ENCODE results near the gene POU3F1.

POU3F1 gene

DNA sequence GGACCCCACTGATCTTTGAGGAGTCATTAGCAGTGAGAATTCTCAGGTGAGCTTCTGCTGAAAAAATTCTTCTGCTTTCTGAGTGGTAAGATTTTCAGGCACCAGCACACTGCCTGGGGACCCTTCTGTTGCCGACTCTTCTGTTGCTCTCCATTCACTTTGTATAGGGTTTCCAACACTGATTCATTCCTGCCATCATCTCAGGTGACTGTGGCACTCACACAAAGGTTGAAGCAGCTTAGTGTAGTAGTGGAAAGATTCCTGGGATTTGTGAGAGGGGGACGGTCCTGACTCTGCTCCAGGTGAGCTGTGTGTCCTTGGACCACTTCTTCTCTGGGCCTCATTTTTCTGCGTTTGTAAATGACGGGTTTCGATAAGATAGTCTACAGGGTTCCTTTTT is 24.6 kb downstream of the POU3F1 start:
- no peaks in the 10 kb centered on the region for H3K9me3 ChIP-seq (ENCODE audit: low read length)
- H3K4me3 ChIP-seq (ENCODE audit: low read depth in 1 of 2, low read length in 2 of 2) = no peak overlapping the region
- no peaks in the 10 kb centered on the region for H3K27me3 ChIP-seq (ENCODE audit: control insufficient read depth in 1 of 2, insufficient read depth in 2 of 2, low read length in 2 of 2)
- H3K27ac ChIP-seq (ENCODE audit: low read depth, low read length) = no peak overlapping the region
- peaks cover 83% of the 10 kb centered on the region for H3K36me3 ChIP-seq (ENCODE audit: insufficient read depth, low read length)
- peaks cover 6% of the 10 kb centered on the region for H3K4me1 ChIP-seq (ENCODE audit: insufficient read depth, low read length)
- H3K9ac ChIP-seq (ENCODE audit: low read length) = no peak overlapping the region

DNA sequence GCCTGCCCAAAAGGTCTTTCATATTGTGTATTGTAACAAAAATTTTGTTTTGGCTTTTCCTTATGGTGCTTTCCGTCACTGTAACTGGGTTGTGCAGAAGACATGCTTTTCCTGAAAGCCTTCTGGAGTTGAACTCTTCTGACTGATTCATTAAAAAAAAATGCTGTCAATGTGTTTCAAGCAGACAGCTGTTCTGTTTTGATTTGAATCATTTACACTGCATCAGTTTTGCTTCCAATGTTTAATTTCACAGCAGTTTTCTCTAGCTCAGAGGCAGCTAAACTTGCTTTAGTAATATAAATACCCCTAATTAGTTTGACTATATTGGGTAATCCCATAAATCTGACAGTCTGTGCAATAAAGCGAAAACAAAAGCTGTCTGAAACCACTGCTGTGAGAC is 26.2 kb downstream of the POU3F1 start:
- Histone ChIP-seq H3K36me3 (ENCODE audit: insufficient read depth, low read length) (peaks cover 80% of the 10 kb centered on the region), H3K9me3 (ENCODE audit: low read length) (no peaks in the 10 kb centered on the region), H3K4me3 (ENCODE audit: low read depth in 1 of 2, low read length in 2 of 2) (no peak overlapping the region), H3K27me3 (ENCODE audit: control insufficient read depth in 1 of 2, insufficient read depth in 2 of 2, low read length in 2 of 2) (no peaks in the 10 kb centered on the region), H3K4me1 (ENCODE audit: insufficient read depth, low read length) (peaks cover 21% of the 10 kb centered on the region), H3K27ac (ENCODE audit: low read depth, low read length) (no peak overlapping the region), H3K9ac (ENCODE audit: low read length) (no peak overlapping the region)

DNA sequence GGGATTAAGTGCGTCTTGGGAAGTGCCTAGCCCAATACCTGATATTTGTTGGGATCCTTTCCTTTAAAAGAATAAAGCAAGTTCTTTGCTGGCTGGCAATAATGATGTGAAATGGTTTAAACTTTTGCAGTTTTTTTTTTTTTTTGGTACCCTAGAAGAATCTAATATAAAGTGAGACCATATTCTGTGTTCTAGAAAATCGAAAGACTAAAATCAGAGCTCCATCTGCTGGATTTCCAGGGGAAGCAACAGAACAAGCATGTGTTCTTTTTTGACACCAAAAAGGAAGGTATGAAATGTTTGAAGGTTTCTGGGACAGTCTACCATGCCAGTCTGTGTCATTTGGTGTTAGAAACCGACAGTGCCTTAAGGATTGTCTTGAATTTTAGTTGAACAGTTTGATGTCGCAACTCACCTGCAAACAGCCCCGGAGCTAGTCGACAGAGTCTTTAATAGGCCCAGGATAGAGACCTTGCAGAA is 27.7 kb downstream of the POU3F1 start:
- Histone ChIP-seq H3K9ac (ENCODE audit: low read length) (no peak overlapping the region), H3K9me3 (ENCODE audit: low read length) (no peaks in the 10 kb centered on the region), H3K27ac (ENCODE audit: low read depth, low read length) (no peak overlapping the region), H3K36me3 (ENCODE audit: insufficient read depth, low read length) (peaks cover 74% of the 10 kb centered on the region), H3K27me3 (ENCODE audit: control insufficient read depth in 1 of 2, insufficient read depth in 2 of 2, low read length in 2 of 2) (no peaks in the 10 kb centered on the region), H3K4me3 (ENCODE audit: low read depth in 1 of 2, low read length in 2 of 2) (no peak overlapping the region), H3K4me1 (ENCODE audit: insufficient read depth, low read length) (peaks cover 34% of the 10 kb centered on the region)

DNA sequence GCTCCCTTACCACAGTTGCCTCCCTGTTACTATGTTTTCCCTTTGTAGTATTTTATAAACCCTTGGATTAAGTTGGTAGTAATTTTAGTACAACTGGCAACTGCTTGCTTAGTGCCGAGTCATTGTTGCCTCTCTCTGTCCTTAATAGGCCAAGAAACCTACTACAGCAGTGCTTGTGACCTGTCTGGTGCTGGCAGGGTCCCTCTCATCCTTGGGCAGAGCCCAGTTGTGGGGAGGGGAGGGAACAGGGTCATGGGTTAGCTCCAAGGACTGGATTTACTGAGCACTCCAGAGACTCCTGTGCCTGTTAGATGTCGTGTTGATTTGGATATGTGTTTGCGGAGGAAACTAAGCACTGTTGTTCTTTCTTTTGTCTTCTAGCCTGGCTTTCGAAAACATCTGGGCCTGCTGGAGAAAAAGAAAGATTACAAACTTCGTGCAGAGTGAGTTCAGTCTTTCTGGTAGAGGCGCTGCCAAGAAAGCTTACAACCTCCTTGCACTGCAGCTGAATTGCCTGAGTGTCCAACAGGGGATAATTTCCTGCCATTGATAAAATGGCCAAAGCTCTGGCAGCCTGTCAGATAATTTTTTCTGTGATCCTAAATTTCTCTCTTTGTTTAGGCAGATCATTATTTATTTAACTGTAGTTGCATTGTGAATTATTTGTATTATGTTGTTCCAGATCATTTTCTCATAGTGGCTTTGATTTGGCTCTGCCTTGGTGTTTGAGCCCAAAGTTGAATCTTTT is 30.4 kb downstream of the POU3F1 start:
- H3K27me3 ChIP-seq (ENCODE audit: control insufficient read depth in 1 of 2, insufficient read depth in 2 of 2, low read length in 2 of 2) = no peaks in the 10 kb centered on the region
- H3K27ac ChIP-seq (ENCODE audit: low read depth, low read length) = peak overlapping the region; percentile 84
- H3K9me3 ChIP-seq (ENCODE audit: low read length) = no peaks in the 10 kb centered on the region
- H3K36me3 ChIP-seq (ENCODE audit: insufficient read depth, low read length) = peaks cover 51% of the 10 kb centered on the region
- H3K4me3 ChIP-seq (ENCODE audit: low read depth in 1 of 2, low read length in 2 of 2) = peak overlapping the region in 1 of 2 donors; percentile 22
- H3K9ac ChIP-seq (ENCODE audit: low read length) = peak overlapping the region; percentile 32
- H3K4me1 ChIP-seq (ENCODE audit: insufficient read depth, low read length) = peaks cover 40% of the 10 kb centered on the region

DNA sequence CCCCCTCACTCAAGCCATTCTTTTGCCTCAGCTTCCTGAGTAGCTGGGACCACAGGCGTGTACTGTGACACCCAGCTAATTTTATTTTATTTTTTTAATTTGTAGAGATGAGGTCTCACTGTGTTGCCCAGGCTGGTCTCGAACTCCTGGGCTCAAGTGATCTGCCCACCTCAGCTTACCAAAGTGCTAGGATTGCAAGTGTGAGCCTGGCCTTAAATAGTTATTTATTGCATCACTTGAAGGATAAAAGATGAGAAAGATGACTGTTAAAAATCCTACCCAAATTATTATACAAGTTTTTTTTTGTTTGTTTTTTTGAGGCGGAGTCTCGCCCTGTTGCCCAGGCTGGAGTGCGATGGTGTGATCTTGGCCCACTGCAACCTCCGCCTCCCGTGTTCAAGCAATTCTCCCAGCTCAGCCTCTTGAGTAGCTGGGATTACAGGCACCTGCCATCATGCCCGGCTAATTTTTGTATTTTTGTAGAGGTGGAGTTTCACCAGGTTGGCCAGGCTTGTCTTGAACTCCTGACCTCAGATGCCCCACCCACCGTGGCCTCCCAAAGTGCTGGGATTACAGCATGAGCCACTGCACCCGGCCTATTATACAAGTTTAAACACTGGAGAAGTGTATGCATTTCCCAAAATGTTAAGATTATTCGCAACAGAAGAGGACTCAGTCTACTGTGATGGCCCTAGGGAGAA is 31.7 kb downstream of the POU3F1 start:
- H3K27me3 ChIP-seq (ENCODE audit: control insufficient read depth in 1 of 2, insufficient read depth in 2 of 2, low read length in 2 of 2) = no peaks in the 10 kb centered on the region
- H3K4me3 ChIP-seq (ENCODE audit: low read depth in 1 of 2, low read length in 2 of 2) = no peak overlapping the region
- H3K9me3 ChIP-seq (ENCODE audit: low read length) = no peaks in the 10 kb centered on the region
- H3K4me1 ChIP-seq (ENCODE audit: insufficient read depth, low read length) = peaks cover 40% of the 10 kb centered on the region
- peak overlapping the region; percentile 84 for H3K27ac ChIP-seq (ENCODE audit: low read depth, low read length)
- H3K36me3 ChIP-seq (ENCODE audit: insufficient read depth, low read length) = peaks cover 39% of the 10 kb centered on the region
- no peak overlapping the region for H3K9ac ChIP-seq (ENCODE audit: low read length)

DNA sequence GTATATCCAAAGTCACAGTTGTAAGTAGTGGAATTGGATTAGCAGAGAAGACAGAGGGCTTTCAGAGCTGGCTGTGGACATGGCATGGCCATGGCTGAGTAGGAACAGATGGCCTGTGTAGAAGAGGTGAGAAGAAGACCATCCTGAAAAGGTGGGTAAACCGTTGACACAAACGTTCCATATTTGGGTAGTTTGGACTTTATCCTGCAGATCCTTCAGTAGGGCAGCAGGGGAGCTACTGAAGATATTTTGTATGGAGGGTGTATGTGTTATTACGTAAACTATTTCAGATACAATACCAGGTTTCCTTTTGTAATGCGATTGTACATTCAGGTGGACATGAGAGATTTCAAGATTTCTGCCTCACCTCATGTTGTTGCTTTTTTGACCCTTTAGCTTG is 32.4 kb downstream of the POU3F1 start:
- Histone ChIP-seq H3K27me3 (ENCODE audit: control insufficient read depth in 1 of 2, insufficient read depth in 2 of 2, low read length in 2 of 2) (no peaks in the 10 kb centered on the region), H3K4me3 (ENCODE audit: low read depth in 1 of 2, low read length in 2 of 2) (peak overlapping the region in 1 of 2 donors; percentile 3), H3K36me3 (ENCODE audit: insufficient read depth, low read length) (peaks cover 34% of the 10 kb centered on the region), H3K4me1 (ENCODE audit: insufficient read depth, low read length) (peaks cover 40% of the 10 kb centered on the region), H3K9me3 (ENCODE audit: low read length) (no peaks in the 10 kb centered on the region), H3K9ac (ENCODE audit: low read length) (no peak overlapping the region), H3K27ac (ENCODE audit: low read depth, low read length) (no peak overlapping the region)

DNA sequence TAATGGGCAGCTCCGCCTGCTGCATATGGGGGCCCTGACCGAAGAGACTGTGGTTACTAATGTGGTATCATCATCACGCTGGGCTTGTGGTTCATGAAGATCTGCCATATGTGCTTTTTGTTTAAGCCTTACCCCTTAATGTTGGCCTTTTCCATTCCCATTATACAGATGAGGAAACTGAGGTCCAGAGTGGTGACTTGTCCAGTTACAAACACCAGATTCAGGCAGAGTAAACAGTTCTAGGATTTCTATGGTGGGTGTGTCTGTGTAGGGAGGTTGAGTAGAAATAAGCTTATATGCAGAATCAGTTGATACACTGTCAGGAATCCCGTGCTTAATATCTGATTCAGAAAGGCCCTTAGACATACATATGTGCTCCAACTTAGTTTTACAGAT is 33.4 kb downstream of the POU3F1 start:
- peaks cover 24% of the 10 kb centered on the region for H3K36me3 ChIP-seq (ENCODE audit: insufficient read depth, low read length)
- H3K9ac ChIP-seq (ENCODE audit: low read length) = peak overlapping the region; percentile 98
- H3K4me3 ChIP-seq (ENCODE audit: low read depth in 1 of 2, low read length in 2 of 2) = peak overlapping the region; percentile 82 to 92
- peaks cover 40% of the 10 kb centered on the region for H3K4me1 ChIP-seq (ENCODE audit: insufficient read depth, low read length)
- peak overlapping the region; percentile 97 for H3K27ac ChIP-seq (ENCODE audit: low read depth, low read length)
- no peaks in the 10 kb centered on the region for H3K9me3 ChIP-seq (ENCODE audit: low read length)
- H3K27me3 ChIP-seq (ENCODE audit: control insufficient read depth in 1 of 2, insufficient read depth in 2 of 2, low read length in 2 of 2) = no peaks in the 10 kb centered on the region

DNA sequence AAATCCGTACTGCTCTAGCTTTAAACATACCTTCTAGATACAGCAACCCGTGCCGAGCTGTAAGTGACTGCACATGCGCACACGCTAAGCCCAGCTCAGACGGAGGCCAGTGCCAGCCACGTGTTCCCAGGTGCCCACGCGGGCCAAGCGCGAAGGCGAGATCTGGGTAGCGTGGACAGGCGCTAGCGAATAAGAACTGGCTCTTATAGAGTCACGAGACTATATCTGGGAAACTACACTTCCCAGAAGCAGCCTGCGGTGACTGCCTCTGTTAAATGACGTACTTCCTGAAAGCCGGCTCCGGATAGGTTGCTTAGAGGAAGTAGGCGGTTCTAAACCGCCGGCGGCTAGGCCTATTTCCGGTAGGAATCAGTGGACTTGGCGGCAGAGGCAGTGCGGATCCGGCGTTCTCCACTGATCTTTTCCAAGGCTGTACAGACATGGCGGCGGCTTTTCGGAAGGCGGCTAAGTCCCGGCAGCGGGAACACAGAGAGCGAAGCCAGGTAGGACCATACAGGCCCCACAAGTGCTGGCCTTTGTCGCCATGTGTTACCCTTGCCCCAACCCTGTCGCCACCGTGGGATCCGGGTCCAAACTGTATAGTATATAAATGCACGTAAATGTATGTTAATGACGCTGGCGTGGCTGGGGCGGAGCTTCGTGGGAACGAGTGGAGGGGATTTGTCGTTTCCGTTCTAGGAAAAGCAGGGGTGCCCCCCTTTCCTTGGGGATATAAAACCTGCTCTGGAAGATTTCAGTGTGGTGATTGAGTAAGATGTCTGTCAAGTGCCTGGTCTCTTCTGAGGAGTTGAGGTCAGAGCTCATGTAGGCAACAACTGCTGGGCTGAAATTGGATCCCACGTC is 34.0 kb downstream of the POU3F1 start, which contains the start of gene UTP11:
Gene UTP11 (plus strand): TSS at position 372 of the 864 bp plus-strand sequence. CDS start 69 bp downstream, at position 441.
- peak within 1 kb of the TSS; percentile 97 for H3K27ac ChIP-seq (ENCODE audit: low read depth, low read length)
- peak within 1 kb of the TSS; percentile 82 to 92 for H3K4me3 ChIP-seq (ENCODE audit: low read depth in 1 of 2, low read length in 2 of 2)
- H3K9ac ChIP-seq (ENCODE audit: low read length) = peak within 1 kb of the TSS; percentile 98
- no peaks in the 10 kb centered on the region for H3K27me3 ChIP-seq (ENCODE audit: control insufficient read depth in 1 of 2, insufficient read depth in 2 of 2, low read length in 2 of 2)
- no peaks in the 10 kb centered on the region for H3K9me3 ChIP-seq (ENCODE audit: low read length)
- H3K4me1 ChIP-seq (ENCODE audit: insufficient read depth, low read length) = peaks cover 40% of the 10 kb centered on the region
- H3K36me3 ChIP-seq (ENCODE audit: insufficient read depth, low read length) = peaks cover 18% of the 10 kb centered on the region

DNA sequence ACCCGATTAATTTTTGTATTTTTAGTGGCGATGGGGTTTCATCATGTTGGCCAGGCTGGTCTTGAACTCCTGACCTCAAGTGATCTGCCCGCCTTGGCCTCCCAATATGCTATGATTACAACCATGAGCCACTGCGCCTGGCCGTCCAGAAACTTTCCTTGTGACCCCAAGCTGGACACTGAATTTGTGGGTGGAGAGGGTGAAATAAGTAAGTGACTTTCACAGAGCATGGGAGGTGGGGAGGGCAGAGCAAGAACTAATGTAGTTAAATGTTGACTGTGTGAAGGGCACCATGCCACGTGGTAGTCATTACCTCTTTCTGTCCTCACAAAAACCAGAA is 36.8 kb downstream of the POU3F1 start:
- no peaks in the 10 kb centered on the region for H3K27me3 ChIP-seq (ENCODE audit: control insufficient read depth in 1 of 2, insufficient read depth in 2 of 2, low read length in 2 of 2)
- H3K27ac ChIP-seq (ENCODE audit: low read depth, low read length) = no peak overlapping the region
- H3K9me3 ChIP-seq (ENCODE audit: low read length) = no peaks in the 10 kb centered on the region
- H3K4me1 ChIP-seq (ENCODE audit: insufficient read depth, low read length) = peaks cover 19% of the 10 kb centered on the region
- H3K36me3 ChIP-seq (ENCODE audit: insufficient read depth, low read length) = peaks cover 5% of the 10 kb centered on the region
- H3K9ac ChIP-seq (ENCODE audit: low read length) = no peak overlapping the region
- no peak overlapping the region for H3K4me3 ChIP-seq (ENCODE audit: low read depth in 1 of 2, low read length in 2 of 2)

DNA sequence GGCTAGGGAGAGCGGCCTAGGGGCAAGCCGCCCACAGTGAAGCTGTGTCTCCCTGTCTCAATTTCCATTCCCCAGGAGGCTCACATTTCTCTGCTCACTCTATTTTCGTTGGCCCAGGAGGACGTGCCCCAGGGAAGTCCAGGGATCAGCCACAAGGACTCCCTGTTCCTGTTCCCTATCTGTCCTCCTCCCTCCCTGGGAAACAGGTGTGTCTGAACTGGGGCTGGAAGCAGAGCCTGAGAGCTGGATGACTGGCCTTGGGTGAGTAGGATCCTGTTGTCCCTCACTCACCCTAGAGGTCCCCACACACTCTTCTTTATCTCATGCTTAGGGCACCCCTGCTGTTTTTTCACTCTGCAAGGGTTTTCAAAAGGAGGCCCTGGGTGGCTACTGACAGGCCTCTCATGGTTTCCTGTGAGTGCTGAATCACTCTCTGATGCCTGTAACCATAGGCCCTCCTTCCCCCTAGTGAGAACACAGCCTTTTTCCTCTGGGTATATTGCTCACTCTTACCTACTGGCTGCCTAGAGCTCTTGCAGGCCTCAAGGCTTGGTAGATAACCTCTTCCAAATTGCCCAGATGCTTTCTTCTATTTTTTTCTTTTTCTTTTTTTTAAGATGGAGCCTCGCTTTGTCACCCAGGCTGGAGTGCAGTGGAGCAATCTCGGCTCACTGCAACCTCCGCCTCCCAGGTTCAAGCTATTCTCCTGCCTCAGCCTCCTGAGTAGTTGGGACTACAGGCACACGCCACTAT is 37.3 kb downstream of the POU3F1 start:
- peaks cover 20% of the 10 kb centered on the region for H3K4me1 ChIP-seq (ENCODE audit: insufficient read depth, low read length)
- no peaks in the 10 kb centered on the region for H3K27me3 ChIP-seq (ENCODE audit: control insufficient read depth in 1 of 2, insufficient read depth in 2 of 2, low read length in 2 of 2)
- peaks cover 3% of the 10 kb centered on the region for H3K36me3 ChIP-seq (ENCODE audit: insufficient read depth, low read length)
- no peak overlapping the region for H3K9ac ChIP-seq (ENCODE audit: low read length)
- H3K27ac ChIP-seq (ENCODE audit: low read depth, low read length) = no peak overlapping the region
- H3K9me3 ChIP-seq (ENCODE audit: low read length) = no peaks in the 10 kb centered on the region
- H3K4me3 ChIP-seq (ENCODE audit: low read depth in 1 of 2, low read length in 2 of 2) = no peak overlapping the region
